ENCODE measurements around the gene C5.

Gene C5

GRCh38 chr9:120933310-120934055 is 116.6 kb downstream of the C5 start:
- Mint-ChIP-seq H3K4me3 (peak overlapping the region; percentile 75), H3K36me3 (peaks cover 2% of the 10 kb centered on the region), H3K4me1 (ENCODE audit: low read depth) (peaks cover 80% of the 10 kb centered on the region), H3K9me3 (ENCODE audit: low read depth) (no peaks in the 10 kb centered on the region), H3K27me3 (no peaks in the 10 kb centered on the region), H3K27ac (peak overlapping the region; percentile 99)

GRCh38 chr9:120932086-120932823 is 117.8 kb downstream of the C5 start:
- Mint-ChIP-seq H3K27me3 (no peaks in the 10 kb centered on the region), H3K27ac (peak overlapping the region; percentile 99), H3K4me1 (ENCODE audit: low read depth) (peaks cover 88% of the 10 kb centered on the region), H3K36me3 (peaks cover 2% of the 10 kb centered on the region), H3K4me3 (peak overlapping the region; percentile 81), H3K9me3 (ENCODE audit: low read depth) (no peaks in the 10 kb centered on the region)

- H3K4me1 Mint-ChIP-seq (ENCODE audit: low read depth) = peaks cover 88% of the 10 kb centered on the region
- H3K27ac Mint-ChIP-seq = peak overlapping the region; percentile 99
- H3K36me3 Mint-ChIP-seq = peaks cover 2% of the 10 kb centered on the region
- H3K4me3 Mint-ChIP-seq = peak overlapping the region; percentile 81
- H3K27me3 Mint-ChIP-seq = no peaks in the 10 kb centered on the region
- no peaks in the 10 kb centered on the region for H3K9me3 Mint-ChIP-seq (ENCODE audit: low read depth)
Measured at GRCh38 chr9:120931231-120932085, 118.6 kb downstream of the C5 start.

GRCh38 chr9:120929229-120929791 is 120.8 kb downstream of the C5 start:
- Mint-ChIP-seq H3K9me3 (ENCODE audit: low read depth) (no peaks in the 10 kb centered on the region), H3K4me3 (peak overlapping the region; percentile 84), H3K36me3 (peaks cover 8% of the 10 kb centered on the region), H3K27ac (peak overlapping the region; percentile 99), H3K4me1 (ENCODE audit: low read depth) (peaks cover 72% of the 10 kb centered on the region), H3K27me3 (no peaks in the 10 kb centered on the region)

- Mint-ChIP-seq H3K27ac (peak overlapping the region; percentile 98), H3K4me3 (peak overlapping the region; percentile 94), H3K27me3 (no peaks in the 10 kb centered on the region), H3K36me3 (peaks cover 14% of the 10 kb centered on the region), H3K9me3 (ENCODE audit: low read depth) (no peaks in the 10 kb centered on the region), H3K4me1 (ENCODE audit: low read depth) (peaks cover 71% of the 10 kb centered on the region)
Measured at GRCh38 chr9:120928483-120929228, 121.4 kb downstream of the C5 start.

- H3K4me3 Mint-ChIP-seq = peak overlapping the region; percentile 94
- H3K36me3 Mint-ChIP-seq = peaks cover 15% of the 10 kb centered on the region
- peak overlapping the region; percentile 98 for H3K27ac Mint-ChIP-seq
- no peaks in the 10 kb centered on the region for H3K27me3 Mint-ChIP-seq
- no peaks in the 10 kb centered on the region for H3K9me3 Mint-ChIP-seq (ENCODE audit: low read depth)
- peaks cover 66% of the 10 kb centered on the region for H3K4me1 Mint-ChIP-seq (ENCODE audit: low read depth)
Measured at GRCh38 chr9:120928015-120928482, 122.0 kb downstream of the C5 start.

GRCh38 chr9:120927269-120928014 is 122.6 kb downstream of the C5 start:
- Mint-ChIP-seq H3K4me3 (peak overlapping the region; percentile 94), H3K4me1 (ENCODE audit: low read depth) (peaks cover 64% of the 10 kb centered on the region), H3K36me3 (peaks cover 19% of the 10 kb centered on the region), H3K9me3 (ENCODE audit: low read depth) (no peaks in the 10 kb centered on the region), H3K27ac (peak overlapping the region; percentile 98), H3K27me3 (no peaks in the 10 kb centered on the region)

- Mint-ChIP-seq H3K36me3 (peaks cover 29% of the 10 kb centered on the region), H3K27ac (peak within 1 kb of the TSS; percentile 98), H3K27me3 (no peaks in the 10 kb centered on the region), H3K4me3 (peak within 1 kb of the TSS; percentile 94), H3K4me1 (ENCODE audit: low read depth) (peaks cover 64% of the 10 kb centered on the region), H3K9me3 (ENCODE audit: low read depth) (no peaks in the 10 kb centered on the region)
Measured at GRCh38 chr9:120926397-120926928, 123.6 kb downstream of the C5 start, which contains the start of gene TRAF1. TRAF1 (minus strand) TSS chr9:120926796; CDS start chr9:120926075, 721 bp downstream.

GRCh38 chr9:120925535-120926396 is 124.3 kb downstream of the C5 start:
- Mint-ChIP-seq H3K4me1 (ENCODE audit: low read depth) (peaks cover 64% of the 10 kb centered on the region), H3K27me3 (no peaks in the 10 kb centered on the region), H3K9me3 (ENCODE audit: low read depth) (no peaks in the 10 kb centered on the region), H3K36me3 (peaks cover 32% of the 10 kb centered on the region), H3K4me3 (peak overlapping the region; percentile 94), H3K27ac (peak overlapping the region; percentile 98)

GRCh38 chr9:120924698-120925534 is 125.2 kb downstream of the C5 start:
- H3K27ac Mint-ChIP-seq = peak overlapping the region; percentile 98
- H3K36me3 Mint-ChIP-seq = peaks cover 40% of the 10 kb centered on the region
- no peaks in the 10 kb centered on the region for H3K9me3 Mint-ChIP-seq (ENCODE audit: low read depth)
- H3K4me1 Mint-ChIP-seq (ENCODE audit: low read depth) = peaks cover 66% of the 10 kb centered on the region
- H3K27me3 Mint-ChIP-seq = no peaks in the 10 kb centered on the region
- peak overlapping the region; percentile 94 for H3K4me3 Mint-ChIP-seq

GRCh38 chr9:120923620-120924328 is 126.3 kb downstream of the C5 start:
- Mint-ChIP-seq H3K27me3 (no peaks in the 10 kb centered on the region), H3K9me3 (ENCODE audit: low read depth) (no peaks in the 10 kb centered on the region), H3K4me3 (peak overlapping the region; percentile 94), H3K36me3 (peaks cover 47% of the 10 kb centered on the region), H3K27ac (peak overlapping the region; percentile 98), H3K4me1 (ENCODE audit: low read depth) (peaks cover 66% of the 10 kb centered on the region)

Measured in activated naive CD8-positive, alpha-beta T cell (primary cell).